ENCODE measurements around the gene FSTL1.

FSTL1 gene, protein sequence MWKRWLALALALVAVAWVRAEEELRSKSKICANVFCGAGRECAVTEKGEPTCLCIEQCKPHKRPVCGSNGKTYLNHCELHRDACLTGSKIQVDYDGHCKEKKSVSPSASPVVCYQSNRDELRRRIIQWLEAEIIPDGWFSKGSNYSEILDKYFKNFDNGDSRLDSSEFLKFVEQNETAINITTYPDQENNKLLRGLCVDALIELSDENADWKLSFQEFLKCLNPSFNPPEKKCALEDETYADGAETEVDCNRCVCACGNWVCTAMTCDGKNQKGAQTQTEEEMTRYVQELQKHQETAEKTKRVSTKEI
- 0 to 0.39 (median 0) reads per million in 3 donors for total RNA-seq

GRCh38 chr3:120450600-120451271 lies at the start of gene FSTL1:
TSS of gene FSTL1 (minus strand) at chr3:120450992. CDS start at chr3:120450746, 246 bp downstream.
- DNase-seq = no peak
- H3K4me3 ChIP-seq (ENCODE audit: insufficient read depth, low read depth, low read length, poor library complexity, severe bottlenecking) = peak within 1 kb of the TSS; percentile 44

DNA sequence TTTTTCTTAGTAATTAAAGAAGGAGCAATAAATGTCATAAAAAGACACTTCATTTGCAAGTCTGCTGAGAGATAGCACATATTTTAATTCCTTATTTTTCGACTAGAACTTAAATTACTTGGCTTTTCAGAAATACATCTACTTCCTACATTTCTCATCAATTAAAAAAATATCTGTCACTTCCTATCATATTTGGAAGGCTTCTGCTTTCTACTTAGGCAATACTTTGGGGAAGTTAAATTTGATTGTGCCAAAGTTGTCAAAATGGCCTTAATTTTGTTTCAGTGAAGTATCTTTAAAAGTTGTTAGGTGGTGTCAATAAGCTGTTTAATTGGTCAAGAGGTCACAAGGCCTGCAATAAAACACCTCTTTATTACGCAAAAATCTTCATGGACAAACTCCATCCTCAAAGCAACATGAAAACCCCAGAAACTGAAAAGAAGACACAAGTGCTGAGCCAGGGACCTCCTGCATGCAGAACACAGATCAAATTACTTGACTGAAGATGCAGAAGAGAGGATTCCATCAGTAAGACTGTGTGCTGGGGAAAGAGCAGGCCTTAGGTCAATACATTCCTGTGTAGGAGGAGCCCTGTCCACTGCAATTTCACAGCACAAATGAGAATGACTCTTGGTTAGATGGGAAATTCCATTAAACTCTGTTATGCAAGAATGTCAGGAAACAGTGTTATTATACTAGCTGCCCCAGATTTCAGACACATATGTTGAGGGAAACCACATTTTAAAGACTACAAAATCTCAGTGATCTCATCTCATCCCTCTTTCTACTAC lies 48.0 kb upstream of the FSTL1 start:
- Histone ChIP-seq H3K9me3 (ENCODE audit: control insufficient read depth, low read length) (no peaks in the 10 kb centered on the region), H3K27me3 (replicated peaks; ENCODE audit: control insufficient read depth, insufficient read depth, low read length, poor library complexity, severe bottlenecking) (no peaks in the 10 kb centered on the region), H3K4me1 (ENCODE audit: control insufficient read depth, insufficient read depth, low read length, poor library complexity, severe bottlenecking) (no peaks in the 10 kb centered on the region), H3K36me3 (ENCODE audit: control insufficient read depth, insufficient read depth, low read length) (no peaks in the 10 kb centered on the region), H3K27ac (ENCODE audit: insufficient read depth, low read length, poor library complexity, severe bottlenecking) (no peak overlapping the region), H3K4me3 (ENCODE audit: insufficient read depth, low read depth, low read length, poor library complexity, severe bottlenecking) (no peak overlapping the region)
- DNase-seq = no peak

More at GRCh38 chr3:120450600-120451271, at the start of gene FSTL1:
- H3K4me1 ChIP-seq (ENCODE audit: control insufficient read depth, insufficient read depth, low read length, poor library complexity, severe bottlenecking) = no peaks in the 10 kb centered on the region
- peaks cover 16% of the 10 kb centered on the region for H3K27me3 ChIP-seq (replicated peaks; ENCODE audit: control insufficient read depth, insufficient read depth, low read length, poor library complexity, severe bottlenecking)
- no peak within 1 kb of the TSS for H3K27ac ChIP-seq (ENCODE audit: insufficient read depth, low read length, poor library complexity, severe bottlenecking)
- H3K36me3 ChIP-seq (ENCODE audit: control insufficient read depth, insufficient read depth, low read length) = no peaks in the 10 kb centered on the region
- no peaks in the 10 kb centered on the region for H3K9me3 ChIP-seq (ENCODE audit: control insufficient read depth, low read length)

GRCh38 chr3:120497818-120498217 lies 47.0 kb upstream of the FSTL1 start:
- H3K9me3 ChIP-seq (ENCODE audit: control insufficient read depth, low read length) = no peaks in the 10 kb centered on the region
- H3K4me3 ChIP-seq (ENCODE audit: insufficient read depth, low read depth, low read length, poor library complexity, severe bottlenecking) = no peak overlapping the region
- no peaks in the 10 kb centered on the region for H3K36me3 ChIP-seq (ENCODE audit: control insufficient read depth, insufficient read depth, low read length)
- no peaks in the 10 kb centered on the region for H3K27me3 ChIP-seq (replicated peaks; ENCODE audit: control insufficient read depth, insufficient read depth, low read length, poor library complexity, severe bottlenecking)
- H3K27ac ChIP-seq (ENCODE audit: insufficient read depth, low read length, poor library complexity, severe bottlenecking) = no peak overlapping the region
- DNase-seq = no peak
- no peaks in the 10 kb centered on the region for H3K4me1 ChIP-seq (ENCODE audit: control insufficient read depth, insufficient read depth, low read length, poor library complexity, severe bottlenecking)

DNA sequence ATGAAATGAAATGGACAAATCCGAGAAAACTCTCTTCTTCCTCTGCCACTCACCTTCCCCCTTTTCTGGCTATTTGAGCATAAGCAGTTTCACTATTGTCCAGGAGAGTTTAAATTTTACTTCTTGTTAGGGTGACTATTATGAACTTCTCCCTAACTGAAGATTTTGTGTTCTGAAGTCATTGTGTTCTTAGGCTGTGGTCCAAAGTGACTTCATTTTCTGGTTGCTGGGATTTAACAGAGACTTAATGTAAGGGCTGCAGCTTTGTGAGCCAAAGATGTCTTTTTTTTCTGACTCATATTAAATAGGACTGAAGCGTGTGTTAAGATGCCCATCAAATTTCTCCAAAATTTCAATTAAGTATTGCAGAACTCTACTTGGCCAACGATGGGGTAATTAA lies 46.5 kb upstream of the FSTL1 start:
- DNase-seq = no peak
- no peak overlapping the region for H3K27ac ChIP-seq (ENCODE audit: insufficient read depth, low read length, poor library complexity, severe bottlenecking)
- H3K9me3 ChIP-seq (ENCODE audit: control insufficient read depth, low read length) = no peaks in the 10 kb centered on the region
- no peaks in the 10 kb centered on the region for H3K36me3 ChIP-seq (ENCODE audit: control insufficient read depth, insufficient read depth, low read length)
- no peak overlapping the region for H3K4me3 ChIP-seq (ENCODE audit: insufficient read depth, low read depth, low read length, poor library complexity, severe bottlenecking)
- no peaks in the 10 kb centered on the region for H3K27me3 ChIP-seq (replicated peaks; ENCODE audit: control insufficient read depth, insufficient read depth, low read length, poor library complexity, severe bottlenecking)
- no peaks in the 10 kb centered on the region for H3K4me1 ChIP-seq (ENCODE audit: control insufficient read depth, insufficient read depth, low read length, poor library complexity, severe bottlenecking)

GRCh38 chr3:120496278-120497002 lies 45.6 kb upstream of the FSTL1 start:
- Histone ChIP-seq H3K9me3 (ENCODE audit: control insufficient read depth, low read length) (no peaks in the 10 kb centered on the region), H3K27me3 (replicated peaks; ENCODE audit: control insufficient read depth, insufficient read depth, low read length, poor library complexity, severe bottlenecking) (no peaks in the 10 kb centered on the region), H3K4me1 (ENCODE audit: control insufficient read depth, insufficient read depth, low read length, poor library complexity, severe bottlenecking) (no peaks in the 10 kb centered on the region), H3K4me3 (ENCODE audit: insufficient read depth, low read depth, low read length, poor library complexity, severe bottlenecking) (no peak overlapping the region), H3K27ac (ENCODE audit: insufficient read depth, low read length, poor library complexity, severe bottlenecking) (no peak overlapping the region), H3K36me3 (ENCODE audit: control insufficient read depth, insufficient read depth, low read length) (no peaks in the 10 kb centered on the region)
- DNase-seq = no peak

DNA sequence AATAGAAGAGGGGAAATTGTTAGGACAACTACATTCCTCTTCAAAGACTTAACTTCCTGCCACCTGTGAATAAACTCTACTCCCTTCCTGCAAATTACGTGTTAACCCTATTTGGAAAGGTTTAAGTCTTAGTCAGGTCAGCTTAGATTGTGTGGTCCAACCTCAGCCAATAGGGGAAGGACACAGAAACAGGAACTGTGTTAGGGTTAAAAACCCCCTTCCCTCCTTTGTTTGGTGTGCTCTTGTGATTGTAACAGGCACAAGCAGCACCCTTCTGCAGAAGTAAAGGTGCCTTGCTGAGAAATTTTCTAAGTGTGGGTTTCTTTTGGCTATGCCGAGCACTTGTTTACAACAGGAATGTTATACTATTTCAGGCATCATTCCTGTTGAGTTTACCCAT lies 45.0 kb upstream of the FSTL1 start:
- Histone ChIP-seq H3K27me3 (replicated peaks; ENCODE audit: control insufficient read depth, insufficient read depth, low read length, poor library complexity, severe bottlenecking) (no peaks in the 10 kb centered on the region), H3K9me3 (ENCODE audit: control insufficient read depth, low read length) (no peaks in the 10 kb centered on the region), H3K4me1 (ENCODE audit: control insufficient read depth, insufficient read depth, low read length, poor library complexity, severe bottlenecking) (no peaks in the 10 kb centered on the region), H3K27ac (ENCODE audit: insufficient read depth, low read length, poor library complexity, severe bottlenecking) (no peak overlapping the region), H3K36me3 (ENCODE audit: control insufficient read depth, insufficient read depth, low read length) (no peaks in the 10 kb centered on the region), H3K4me3 (ENCODE audit: insufficient read depth, low read depth, low read length, poor library complexity, severe bottlenecking) (no peak overlapping the region)
- DNase-seq = no peak

- Histone ChIP-seq H3K27ac (ENCODE audit: insufficient read depth, low read length, poor library complexity, severe bottlenecking) (no peak overlapping the region), H3K36me3 (ENCODE audit: control insufficient read depth, insufficient read depth, low read length) (no peaks in the 10 kb centered on the region), H3K4me1 (ENCODE audit: control insufficient read depth, insufficient read depth, low read length, poor library complexity, severe bottlenecking) (no peaks in the 10 kb centered on the region), H3K4me3 (ENCODE audit: insufficient read depth, low read depth, low read length, poor library complexity, severe bottlenecking) (no peak overlapping the region), H3K27me3 (replicated peaks; ENCODE audit: control insufficient read depth, insufficient read depth, low read length, poor library complexity, severe bottlenecking) (peaks cover 3% of the 10 kb centered on the region), H3K9me3 (ENCODE audit: control insufficient read depth, low read length) (no peaks in the 10 kb centered on the region)
- DNase-seq = no peak
Observed at GRCh38 chr3:120492103-120492502, 41.3 kb upstream of the FSTL1 start.

GRCh38 chr3:120489421-120489820 lies 38.6 kb upstream of the FSTL1 start:
- Histone ChIP-seq H3K27ac (ENCODE audit: insufficient read depth, low read length, poor library complexity, severe bottlenecking) (no peak overlapping the region), H3K9me3 (ENCODE audit: control insufficient read depth, low read length) (no peaks in the 10 kb centered on the region), H3K4me3 (ENCODE audit: insufficient read depth, low read depth, low read length, poor library complexity, severe bottlenecking) (no peak overlapping the region), H3K4me1 (ENCODE audit: control insufficient read depth, insufficient read depth, low read length, poor library complexity, severe bottlenecking) (no peaks in the 10 kb centered on the region), H3K36me3 (ENCODE audit: control insufficient read depth, insufficient read depth, low read length) (no peaks in the 10 kb centered on the region), H3K27me3 (replicated peaks; ENCODE audit: control insufficient read depth, insufficient read depth, low read length, poor library complexity, severe bottlenecking) (peaks cover 3% of the 10 kb centered on the region)
- no peak for DNase-seq

DNA sequence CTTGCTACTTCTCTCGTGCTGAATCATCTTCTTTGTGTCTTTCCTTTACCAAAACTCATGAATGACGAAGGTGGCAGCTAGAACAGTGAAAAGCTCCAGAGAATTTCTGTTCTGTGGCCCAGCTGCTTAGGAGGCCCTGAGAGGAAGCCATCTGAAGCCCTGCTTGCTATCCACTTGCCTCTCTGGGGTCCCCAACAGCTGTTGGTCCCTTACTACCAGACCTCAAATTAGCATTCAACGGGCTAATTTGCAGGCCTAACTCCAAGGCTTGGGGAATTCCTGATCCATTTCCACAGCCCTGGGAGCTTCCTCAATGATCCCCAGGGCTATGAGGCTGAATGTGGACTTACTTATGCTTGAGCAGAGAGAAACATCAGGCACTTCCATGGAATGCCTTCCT lies 37.5 kb upstream of the FSTL1 start:
- no peak overlapping the region for H3K4me3 ChIP-seq (ENCODE audit: insufficient read depth, low read depth, low read length, poor library complexity, severe bottlenecking)
- DNase-seq = no peak
- H3K36me3 ChIP-seq (ENCODE audit: control insufficient read depth, insufficient read depth, low read length) = no peaks in the 10 kb centered on the region

More for the DNA sequence above, 37.5 kb upstream of the FSTL1 start:
- Histone ChIP-seq H3K27me3 (replicated peaks; ENCODE audit: control insufficient read depth, insufficient read depth, low read length, poor library complexity, severe bottlenecking) (peaks cover 3% of the 10 kb centered on the region), H3K27ac (ENCODE audit: insufficient read depth, low read length, poor library complexity, severe bottlenecking) (no peak overlapping the region), H3K9me3 (ENCODE audit: control insufficient read depth, low read length) (no peaks in the 10 kb centered on the region), H3K4me1 (ENCODE audit: control insufficient read depth, insufficient read depth, low read length, poor library complexity, severe bottlenecking) (no peaks in the 10 kb centered on the region)
